MCF 10A (cell line): Measurements from ENCODE around the gene PLK5. TPM values are rescaled to one million over a fixed set of nuclear protein-coding genes. Genes with fewer than 3 reads are reported as not detected.
"Not testable (repeated sequence)": the region's sequence is repeated elsewhere in the genome, so short reads cannot be mapped to it uniquely, and the experiment has no call there.

Source experiments
- BruUV-seq: library from RNA; stranded (reverse); fragments of 400-500 nt; replicated peaks from 2 replicates; lab custom pipeline; 2021; lab: Mats Ljungman, UMichigan
- CTCF ChIA-PET: fragments of 300-600 bp; sonication (Branson Sonifier 250); formaldehyde crosslinking; extraction: SDS; loops from one replicate; lab custom pipeline; 2021; ENCODE audit warnings: antibody characterized with exemption, inconsistent platforms; lab: Yijun Ruan, JAX
- POLR2A ChIA-PET: fragments of 300-600, 350-650 bp; sonication (Branson Sonifier 250); formaldehyde crosslinking; extraction: SDS; loops from one replicate; lab custom pipeline; 2020; ENCODE audit warnings: antibody characterized with exemption, inconsistent platforms; lab: Yijun Ruan, JAX
- DNase-seq: peaks from one replicate; pipeline ENCODE4 v3.0.0-alpha.2; 2018; ENCODE audit not compliant: unreplicated experiment
- H3K27ac Mint-ChIP-seq: one replicate; pipeline ENCODE4 v1.8.0; 2022; ENCODE audit warnings: mild to moderate bottlenecking, low read depth, mixed read lengths; ENCODE audit not compliant: unreplicated experiment
- H3K27me3 Mint-ChIP-seq: one replicate; pipeline ENCODE4 v1.8.0; 2022; ENCODE audit warnings: mixed read lengths; ENCODE audit not compliant: insufficient read depth, unreplicated experiment
- H3K36me3 Mint-ChIP-seq: one replicate; pipeline ENCODE4 v1.8.0; 2022; ENCODE audit warnings: mild to moderate bottlenecking, moderate library complexity, mixed read lengths; ENCODE audit not compliant: insufficient read depth, unreplicated experiment
- H3K4me1 Mint-ChIP-seq: one replicate; pipeline ENCODE4 v1.8.0; 2022; ENCODE audit warnings: mixed read lengths; ENCODE audit not compliant: insufficient read depth, unreplicated experiment
- H3K4me3 Mint-ChIP-seq: one replicate; pipeline ENCODE4 v1.8.0; 2022; ENCODE audit warnings: mild to moderate bottlenecking, moderate library complexity, mixed read lengths; ENCODE audit not compliant: unreplicated experiment
- H3K9me3 Mint-ChIP-seq: one replicate; pipeline ENCODE4 v1.8.0; 2022; ENCODE audit warnings: mixed read lengths; ENCODE audit not compliant: unreplicated experiment
- intact Hi-C: fragments of 100-400 bp; cut with micrococcal nuclease; formaldehyde crosslinking; loops from 2 replicates; pipeline ENCODE4 v1.14.1; 2022
- total RNA-seq: library from RNA; stranded (reverse); gene quantifications from 2 replicates; pipeline ENCODE4 v1.2.3, GENCODE V29; 2022
- TF ChIP-seq, protein P1 (sequence below): fragments of 200-600 bp; IDR thresholded peaks from one replicate; pipeline ENCODE4 v1.8.0; 2022; ENCODE audit warnings: antibody characterized with exemption, mild to moderate bottlenecking; ENCODE audit not compliant: unreplicated experiment

Gene PLK5
- total RNA-seq, 1 experiment from 2014 or later, result 0.21 TPM

DNA sequence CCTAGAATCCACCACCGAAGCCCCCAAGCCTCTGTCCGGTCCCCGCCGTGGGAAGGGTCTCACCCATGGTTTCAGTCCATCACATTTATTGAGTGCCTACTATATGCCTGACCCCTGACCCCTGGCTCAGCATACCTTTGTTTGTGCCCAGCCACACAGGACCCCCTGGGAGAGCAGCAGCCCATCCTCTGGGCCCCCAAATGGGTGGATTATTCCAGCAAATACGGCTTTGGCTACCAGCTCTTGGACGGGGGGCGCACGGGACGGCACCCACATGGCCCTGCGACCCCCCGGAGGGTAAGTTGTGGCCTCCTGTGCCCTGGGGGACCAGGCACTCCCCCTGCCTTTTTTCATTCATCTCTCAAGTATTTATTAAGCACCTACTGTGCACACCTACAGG lies 7.7 kb downstream of the PLK5 start:
- DNase-seq, result no peak
- no peak overlapping the region for H3K27ac Mint-ChIP-seq
- no peaks in the 10 kb centered on the region for H3K36me3 Mint-ChIP-seq
- CTCF ChIA-PET, result interaction anchor here (0.5 to 0.7 kb wide), 2 partner anchors 13 to 263 kb away, joined by 3 read pairs; no protein-coding TSS in a partner anchor
- peaks cover 9% of the 10 kb centered on the region for H3K27me3 Mint-ChIP-seq
- no TSS peak for BruUV-seq
- POLR2A ChIA-PET, result interaction anchor here (0.7 kb wide), 1 partner anchor 302 kb away, joined by 3 read pairs; no protein-coding TSS in a partner anchor
- intact Hi-C loops, result no loop called here
- no peaks in the 10 kb centered on the region for H3K4me1 Mint-ChIP-seq
- no peak overlapping the region for H3K4me3 Mint-ChIP-seq
- TF ChIP-seq, protein P1, sequence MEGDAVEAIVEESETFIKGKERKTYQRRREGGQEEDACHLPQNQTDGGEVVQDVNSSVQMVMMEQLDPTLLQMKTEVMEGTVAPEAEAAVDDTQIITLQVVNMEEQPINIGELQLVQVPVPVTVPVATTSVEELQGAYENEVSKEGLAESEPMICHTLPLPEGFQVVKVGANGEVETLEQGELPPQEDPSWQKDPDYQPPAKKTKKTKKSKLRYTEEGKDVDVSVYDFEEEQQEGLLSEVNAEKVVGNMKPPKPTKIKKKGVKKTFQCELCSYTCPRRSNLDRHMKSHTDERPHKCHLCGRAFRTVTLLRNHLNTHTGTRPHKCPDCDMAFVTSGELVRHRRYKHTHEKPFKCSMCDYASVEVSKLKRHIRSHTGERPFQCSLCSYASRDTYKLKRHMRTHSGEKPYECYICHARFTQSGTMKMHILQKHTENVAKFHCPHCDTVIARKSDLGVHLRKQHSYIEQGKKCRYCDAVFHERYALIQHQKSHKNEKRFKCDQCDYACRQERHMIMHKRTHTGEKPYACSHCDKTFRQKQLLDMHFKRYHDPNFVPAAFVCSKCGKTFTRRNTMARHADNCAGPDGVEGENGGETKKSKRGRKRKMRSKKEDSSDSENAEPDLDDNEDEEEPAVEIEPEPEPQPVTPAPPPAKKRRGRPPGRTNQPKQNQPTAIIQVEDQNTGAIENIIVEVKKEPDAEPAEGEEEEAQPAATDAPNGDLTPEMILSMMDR, result no peak
- no peaks in the 10 kb centered on the region for H3K9me3 Mint-ChIP-seq

DNA sequence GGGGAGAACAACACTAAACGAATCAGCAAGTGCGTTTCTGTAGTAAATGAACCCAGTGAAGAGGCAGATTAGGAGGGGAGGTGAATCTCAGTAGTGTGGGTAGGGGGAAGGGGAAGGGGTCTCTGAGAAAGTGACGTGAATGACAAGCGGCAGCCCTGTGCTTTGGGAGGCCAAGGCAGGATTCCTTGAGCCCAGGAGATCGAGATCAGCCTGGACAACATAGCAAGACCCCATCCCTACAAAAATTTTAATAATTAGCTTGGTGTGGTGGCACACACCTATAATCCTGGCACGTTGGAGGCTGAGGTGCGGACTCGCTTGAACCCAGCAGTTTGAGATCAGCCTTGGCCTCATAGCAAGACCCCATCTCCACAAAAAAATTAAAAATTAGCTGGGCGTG lies 8.1 kb downstream of the PLK5 start:
- BruUV-seq, result no TSS peak
- CTCF ChIA-PET, result interaction anchor here (0.7 to 1.6 kb wide), 2 partner anchors 140 to 263 kb away, joined by 3 to 7 read pairs; no protein-coding TSS in a partner anchor

DNA sequence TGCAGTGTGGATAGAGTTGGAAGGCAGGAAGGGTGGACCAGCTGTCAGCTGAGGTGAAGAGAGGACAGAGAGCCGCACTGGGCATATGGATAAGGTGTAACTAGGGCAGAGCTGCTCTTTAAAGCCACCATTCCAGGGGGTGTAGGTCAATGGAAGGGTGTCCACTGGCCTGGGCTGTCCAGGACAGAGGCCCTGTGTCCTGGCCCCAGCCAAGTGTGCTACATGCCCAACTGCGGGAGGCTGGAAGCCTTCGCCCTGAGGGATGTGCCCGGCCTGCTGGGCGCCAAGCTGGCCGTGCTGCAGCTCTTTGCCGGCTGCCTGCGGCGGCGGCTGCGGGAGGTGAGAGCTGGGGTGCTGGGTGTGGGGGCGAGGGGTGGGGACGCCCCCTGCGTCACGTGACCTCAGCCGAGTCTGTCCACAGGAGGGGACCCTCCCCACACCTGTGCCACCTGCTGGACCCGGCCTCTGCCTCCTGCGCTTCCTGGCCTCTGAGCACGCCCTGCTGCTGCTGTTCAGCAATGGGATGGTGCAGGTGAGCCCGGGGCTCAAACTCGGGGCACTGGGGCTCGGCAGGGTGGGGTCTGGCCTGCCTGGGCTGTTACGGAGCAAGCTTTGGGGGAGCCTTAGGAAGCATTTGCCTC lies 9.8 kb downstream of the PLK5 start:
- Mint-ChIP-seq H3K4me1 (no peaks in the 10 kb centered on the region), H3K27me3 (no peaks in the 10 kb centered on the region), H3K4me3 (no peak overlapping the region), H3K36me3 (no peaks in the 10 kb centered on the region), H3K9me3 (no peaks in the 10 kb centered on the region), H3K27ac (no peak overlapping the region)
- no TSS peak for BruUV-seq
- CTCF ChIA-PET, result interaction anchor here (0.8 to 1.6 kb wide), 2 partner anchors 13 to 139 kb away, joined by 7 to 9 read pairs; no protein-coding TSS in a partner anchor
- intact Hi-C loops, result no loop called here
- TF ChIP-seq, protein P1, result no peak
- DNase-seq, result no peak
- POLR2A ChIA-PET, result interaction anchor here (0.5 kb wide), 1 partner anchor 161 kb away, joined by 3 read pairs; no protein-coding TSS in a partner anchor

More for the DNA sequence above, 8.1 kb downstream of the PLK5 start:
- H3K4me3 Mint-ChIP-seq, result no peak overlapping the region
- TF ChIP-seq, protein P1, result no peak
- no peak for DNase-seq
- peaks cover 5% of the 10 kb centered on the region for H3K27me3 Mint-ChIP-seq
- H3K4me1 Mint-ChIP-seq, result no peaks in the 10 kb centered on the region
- no peaks in the 10 kb centered on the region for H3K9me3 Mint-ChIP-seq
- no peaks in the 10 kb centered on the region for H3K36me3 Mint-ChIP-seq
- intact Hi-C loops, result no loop called here
- POLR2A ChIA-PET, result interaction anchor here (0.7 kb wide), 1 partner anchor 302 kb away, joined by 3 read pairs; no protein-coding TSS in a partner anchor
- H3K27ac Mint-ChIP-seq, result no peak overlapping the region

DNA sequence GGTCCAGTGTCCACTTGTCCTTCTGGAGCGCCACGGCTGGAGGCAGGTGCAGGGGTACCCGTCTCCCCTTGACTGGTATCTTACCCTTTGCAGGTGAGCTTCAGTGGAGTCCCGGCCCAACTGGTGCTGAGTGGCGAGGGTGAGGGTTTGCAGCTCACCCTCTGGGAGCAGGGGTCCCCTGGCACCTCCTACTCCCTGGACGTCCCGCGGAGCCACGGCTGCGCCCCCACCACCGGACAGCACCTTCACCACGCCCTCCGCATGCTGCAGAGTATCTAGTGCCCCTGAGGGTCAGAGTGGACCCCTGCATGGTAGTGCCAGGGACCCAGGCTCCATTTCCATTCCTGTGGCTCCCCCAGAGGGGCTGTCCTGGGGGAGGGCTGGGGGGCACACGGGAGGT lies 11.1 kb downstream of the PLK5 start:
- POLR2A ChIA-PET, result no interaction called here
- Mint-ChIP-seq H3K27ac (no peak overlapping the region), H3K36me3 (no peaks in the 10 kb centered on the region), H3K9me3 (no peaks in the 10 kb centered on the region), H3K4me3 (no peak overlapping the region), H3K4me1 (no peaks in the 10 kb centered on the region), H3K27me3 (no peaks in the 10 kb centered on the region)
- DNase-seq, result no peak
- TF ChIP-seq, protein P1, result no peak
- CTCF ChIA-PET, result interaction anchor here (0.9 kb wide), 1 partner anchor 138 kb away, joined by 5 read pairs; no protein-coding TSS in a partner anchor
- no TSS peak for BruUV-seq
- intact Hi-C loops, result no loop called here

DNA sequence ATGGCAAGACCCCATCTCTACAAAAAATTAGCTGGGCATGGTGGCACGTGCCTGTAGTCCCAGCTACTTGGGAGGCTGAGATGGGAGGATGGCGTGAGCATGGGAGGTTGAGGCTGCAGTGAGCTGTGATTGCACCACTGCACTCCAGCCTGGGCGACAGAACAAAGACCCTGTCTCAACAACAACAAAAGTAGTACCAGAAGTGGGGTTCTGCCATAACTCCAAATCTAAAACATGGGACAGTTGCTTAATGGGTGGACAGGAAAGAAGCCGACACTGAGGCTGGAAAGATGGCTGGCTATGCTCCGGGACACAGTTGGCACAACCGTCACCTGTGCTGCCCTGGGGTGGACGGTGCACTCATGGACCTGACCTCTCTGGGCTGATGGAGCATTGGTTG lies 11.8 kb downstream of the PLK5 start:
- H3K4me3 Mint-ChIP-seq, POLR2A ChIA-PET, BruUV-seq, H3K4me1 Mint-ChIP-seq, H3K27ac Mint-ChIP-seq, intact Hi-C loops, H3K27me3 Mint-ChIP-seq, H3K9me3 Mint-ChIP-seq, H3K36me3 Mint-ChIP-seq, DNase-seq: not testable (repeated sequence)
- CTCF ChIA-PET, result interaction anchor here (0.9 kb wide), 1 partner anchor 137 kb away, joined by 5 read pairs; no protein-coding TSS in a partner anchor
